ENCODE results near the gene BMERB1.
"Not testable (repeated sequence)": the region's sequence is repeated elsewhere in the genome, so short reads cannot be mapped to it uniquely, and the experiment has no call there.

Gene BMERB1

GRCh38 chr16:15523939-15524338 is 89.6 kb downstream of the BMERB1 start:
- no peak for FAIRE-seq
- DNase-seq (ENCODE audit: insufficient read length, low spot score), result no peak

GRCh38 chr16:15524966-15525365 is 90.6 kb downstream of the BMERB1 start:
- FAIRE-seq (no peak), DNase-seq (ENCODE audit: insufficient read length, low spot score) (no peak)
- no peak for TF ChIP-seq POLR2A (IDR thresholded peaks at IDR 0.05; ENCODE audit: low read depth, low read length)

More at GRCh38 chr16:15523939-15524338, 89.6 kb downstream of the BMERB1 start:
- no peak for TF ChIP-seq POLR2A (IDR thresholded peaks at IDR 0.05; ENCODE audit: low read depth, low read length)

- no peak for TF ChIP-seq POLR2A (IDR thresholded peaks at IDR 0.05; ENCODE audit: low read depth, low read length)
- FAIRE-seq (no peak), DNase-seq (ENCODE audit: insufficient read length, low spot score) (no peak)
Observed at GRCh38 chr16:15526097-15526496, 91.7 kb downstream of the BMERB1 start.

- no peak for TF ChIP-seq POLR2A (IDR thresholded peaks at IDR 0.05; ENCODE audit: low read depth, low read length)
- DNase-seq (ENCODE audit: insufficient read length, low spot score), result no peak
- FAIRE-seq, result no peak
Observed at GRCh38 chr16:15526731-15527130, 92.3 kb downstream of the BMERB1 start.

GRCh38 chr16:15529673-15530072 is 95.3 kb downstream of the BMERB1 start:
- TF ChIP-seq POLR2A (IDR thresholded peaks at IDR 0.05; ENCODE audit: low read depth, low read length), result no peak
- FAIRE-seq (no peak), DNase-seq (ENCODE audit: insufficient read length, low spot score) (no peak)

- FAIRE-seq (no peak), DNase-seq (ENCODE audit: insufficient read length, low spot score) (no peak)
- TF ChIP-seq POLR2A (IDR thresholded peaks at IDR 0.05; ENCODE audit: low read depth, low read length), result no peak
Observed at GRCh38 chr16:15530085-15530484, 95.7 kb downstream of the BMERB1 start.

- DNase-seq (ENCODE audit: insufficient read length, low spot score), result no peak
- no peak for TF ChIP-seq POLR2A (IDR thresholded peaks at IDR 0.05; ENCODE audit: low read depth, low read length)
- no peak for FAIRE-seq
Observed at GRCh38 chr16:15532825-15533224, 98.4 kb downstream of the BMERB1 start.

- no peak for DNase-seq (ENCODE audit: insufficient read length, low spot score)
- TF ChIP-seq POLR2A (IDR thresholded peaks at IDR 0.05; ENCODE audit: low read depth, low read length), result no peak
- no peak for FAIRE-seq
Observed at GRCh38 chr16:15533386-15533785, 99.0 kb downstream of the BMERB1 start.

GRCh38 chr16:15535772-15536171 is 101.4 kb downstream of the BMERB1 start:
- DNase-seq (ENCODE audit: insufficient read length, low spot score) (no peak), FAIRE-seq (no peak)
- TF ChIP-seq POLR2A (IDR thresholded peaks at IDR 0.05; ENCODE audit: low read depth, low read length), result no peak

- FAIRE-seq, result no peak
- TF ChIP-seq POLR2A (IDR thresholded peaks at IDR 0.05; ENCODE audit: low read depth, low read length), result no peak
- no peak for DNase-seq (ENCODE audit: insufficient read length, low spot score)
Observed at GRCh38 chr16:15536843-15537242, 102.5 kb downstream of the BMERB1 start.

- no peak for FAIRE-seq
- DNase-seq (ENCODE audit: insufficient read length, low spot score), result no peak
- TF ChIP-seq POLR2A (IDR thresholded peaks at IDR 0.05; ENCODE audit: low read depth, low read length), result no peak
Observed at GRCh38 chr16:15538507-15538906, 104.1 kb downstream of the BMERB1 start.

- FAIRE-seq (no peak), DNase-seq (ENCODE audit: insufficient read length, low spot score) (no peak)
- TF ChIP-seq POLR2A (IDR thresholded peaks at IDR 0.05; ENCODE audit: low read depth, low read length), result no peak
Observed at GRCh38 chr16:15539197-15539596, 104.8 kb downstream of the BMERB1 start.

GRCh38 chr16:15542261-15542660 is 107.9 kb downstream of the BMERB1 start:
- DNase-seq (ENCODE audit: insufficient read length, low spot score) (no peak), FAIRE-seq (no peak)
- no peak for TF ChIP-seq POLR2A (IDR thresholded peaks at IDR 0.05; ENCODE audit: low read depth, low read length)

GRCh38 chr16:15542734-15543347 is 108.5 kb downstream of the BMERB1 start:
- no peak for FAIRE-seq
- no peak for DNase-seq (ENCODE audit: insufficient read length, low spot score)
- TF ChIP-seq POLR2A (IDR thresholded peaks at IDR 0.05; ENCODE audit: low read depth, low read length), result no peak

GRCh38 chr16:15544405-15544804 is 110.0 kb downstream of the BMERB1 start:
- DNase-seq (ENCODE audit: insufficient read length, low spot score) (no peak), FAIRE-seq (no peak)
- no peak for TF ChIP-seq POLR2A (IDR thresholded peaks at IDR 0.05; ENCODE audit: low read depth, low read length)

GRCh38 chr16:15545544-15545943 is 111.2 kb downstream of the BMERB1 start:
- no peak for FAIRE-seq
- no peak for TF ChIP-seq POLR2A (IDR thresholded peaks at IDR 0.05; ENCODE audit: low read depth, low read length)
- no peak for DNase-seq (ENCODE audit: insufficient read length, low spot score)

GRCh38 chr16:15547072-15547767 is 112.8 kb downstream of the BMERB1 start:
- FAIRE-seq; DNase-seq (ENCODE audit: insufficient read length, low spot score): not testable (repeated sequence)

Data from H54 (cell line).